KMS-11 (cell line): ENCODE data around the gene ZNF668.

Experiments
- H2AFZ ChIP-seq: fragments of 200-600 bp; sonication (generic); 2 replicates; pipeline ENCODE4 v1.6.1; 2016; ENCODE audit warnings: antibody characterized with exemption, mixed run types, low read depth
- H3K27ac ChIP-seq: fragments of 200-600 bp; sonication (generic); 2 replicates; pipeline ENCODE4 v1.6.1; 2016; ENCODE audit warnings: mild to moderate bottlenecking, mixed run types
- H3K27me3 ChIP-seq: fragments of 200-600 bp; sonication (generic); 2 replicates; pipeline ENCODE4 v1.6.1; 2017; ENCODE audit warnings: mild to moderate bottlenecking, low read depth, mixed run types, moderate library complexity; ENCODE audit not compliant: insufficient read depth
- H3K36me3 ChIP-seq: fragments of 200-600 bp; sonication (generic); 2 replicates; pipeline ENCODE4 v1.6.1; 2017; ENCODE audit warnings: mild to moderate bottlenecking, mixed run types; ENCODE audit not compliant: insufficient read depth
- H3K4me1 ChIP-seq: fragments of 200-600 bp; sonication (generic); 2 replicates; pipeline ENCODE4 v1.6.1; 2016; ENCODE audit warnings: mild to moderate bottlenecking, low read depth, mixed run types; ENCODE audit not compliant: poor library complexity, severe bottlenecking
- H3K4me2 ChIP-seq: fragments of 200-600 bp; sonication (generic); 2 replicates; pipeline ENCODE4 v1.7.0; 2016; ENCODE audit warnings: mild to moderate bottlenecking, mixed run types
- H3K4me3 ChIP-seq: fragments of 200-600 bp; sonication (generic); IDR thresholded peaks from 2 replicates; pipeline ENCODE4 v1.6.1; 2017; ENCODE audit warnings: low read depth, low read length, mixed read lengths; ENCODE audit not compliant: insufficient read depth
- H3K79me2 ChIP-seq: fragments of 200-600 bp; sonication (generic); 2 replicates; pipeline ENCODE4 v1.6.1; 2016; ENCODE audit warnings: low read depth, mixed run types; ENCODE audit not compliant: insufficient read depth
- H3K9ac ChIP-seq: fragments of 200-600 bp; sonication (generic); 2 replicates; pipeline ENCODE4 v1.6.1; 2016; ENCODE audit warnings: mild to moderate bottlenecking, mixed run types
- H4K20me1 ChIP-seq: fragments of 200-600 bp; sonication (generic); 2 replicates; pipeline ENCODE4 v1.6.1; 2016; ENCODE audit warnings: mild to moderate bottlenecking, mixed run types; ENCODE audit not compliant: insufficient read depth
- CTCF ChIP-seq: fragments of 200-600 bp; sonication (generic); conservative IDR thresholded peaks from 2 replicates; pipeline ENCODE4 v1.6.1; 2017; ENCODE audit warnings: low read depth, mild to moderate bottlenecking, antibody characterized with exemption, low read length, moderate library complexity, mixed read lengths

The ZNF668 gene

GRCh38 chr16:31083081-31083480 lies 9.0 kb upstream of the ZNF668 start:
- no peaks in the 10 kb centered on the region; the same call in 1 of the 2 replicates for H3K36me3 ChIP-seq
- no peak overlapping the region for H3K9ac ChIP-seq
- no peaks in the 10 kb centered on the region for H4K20me1 ChIP-seq

DNA sequence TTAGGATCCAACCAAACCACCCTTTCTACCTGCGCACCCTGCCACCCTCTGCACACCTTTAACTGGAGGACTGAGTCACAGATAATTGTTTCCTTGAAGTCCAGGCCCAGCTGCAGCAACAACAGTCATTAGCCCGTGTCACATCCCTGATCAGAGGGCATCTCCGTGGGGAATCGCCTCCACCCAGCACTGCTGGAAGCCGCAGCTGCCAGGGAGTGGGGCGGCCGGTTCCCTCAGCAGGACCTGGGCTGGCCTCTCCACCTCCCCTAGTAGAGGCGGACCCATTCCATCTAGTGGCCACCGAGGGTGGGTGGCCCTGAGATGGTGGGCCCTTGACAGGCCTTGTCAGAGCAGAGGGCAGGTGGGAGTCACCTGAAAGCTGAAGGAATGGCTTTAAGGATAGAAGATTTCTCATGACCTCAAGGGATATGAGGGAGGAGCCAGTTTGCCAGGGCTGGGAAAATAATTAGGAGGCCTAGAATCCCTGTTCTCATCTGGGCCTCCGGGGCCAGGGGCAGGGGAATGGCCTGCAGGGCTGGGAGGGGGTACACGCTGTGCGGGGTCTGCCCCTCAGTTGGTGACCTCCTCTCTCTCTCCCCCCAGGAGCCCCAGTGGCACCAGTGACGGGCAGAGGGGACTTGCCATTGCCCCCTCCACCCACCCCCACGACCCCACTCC lies 8.5 kb upstream of the ZNF668 start:
- Histone ChIP-seq H3K27me3 (no peaks in the 10 kb centered on the region), H3K27ac (no peak overlapping the region), H3K4me3 (no peak overlapping the region), H3K9ac (no peak overlapping the region), H3K4me1 (no peaks in the 10 kb centered on the region), H4K20me1 (no peaks in the 10 kb centered on the region), H3K4me2 (no peak overlapping the region), H3K36me3 (no peaks in the 10 kb centered on the region; the same call in 1 of the 2 replicates), H3K79me2 (peaks cover 8% of the 10 kb centered on the region; the same call in 1 of the 2 replicates), H2AFZ (no peak overlapping the region)
- no peak for TF ChIP-seq CTCF

More at GRCh38 chr16:31083081-31083480, 9.0 kb upstream of the ZNF668 start:
- H3K79me2 ChIP-seq = 0 out of 2 replicates have a peak, but pooled peaks cover 3% of the 10 kb centered on the region
- no peaks in the 10 kb centered on the region for H3K27me3 ChIP-seq
- no peak overlapping the region for H3K4me3 ChIP-seq
- H2AFZ ChIP-seq = no peak overlapping the region
- no peaks in the 10 kb centered on the region for H3K4me1 ChIP-seq
- H3K27ac ChIP-seq = no peak overlapping the region
- H3K4me2 ChIP-seq = no peak overlapping the region
- no peak for TF ChIP-seq CTCF

DNA sequence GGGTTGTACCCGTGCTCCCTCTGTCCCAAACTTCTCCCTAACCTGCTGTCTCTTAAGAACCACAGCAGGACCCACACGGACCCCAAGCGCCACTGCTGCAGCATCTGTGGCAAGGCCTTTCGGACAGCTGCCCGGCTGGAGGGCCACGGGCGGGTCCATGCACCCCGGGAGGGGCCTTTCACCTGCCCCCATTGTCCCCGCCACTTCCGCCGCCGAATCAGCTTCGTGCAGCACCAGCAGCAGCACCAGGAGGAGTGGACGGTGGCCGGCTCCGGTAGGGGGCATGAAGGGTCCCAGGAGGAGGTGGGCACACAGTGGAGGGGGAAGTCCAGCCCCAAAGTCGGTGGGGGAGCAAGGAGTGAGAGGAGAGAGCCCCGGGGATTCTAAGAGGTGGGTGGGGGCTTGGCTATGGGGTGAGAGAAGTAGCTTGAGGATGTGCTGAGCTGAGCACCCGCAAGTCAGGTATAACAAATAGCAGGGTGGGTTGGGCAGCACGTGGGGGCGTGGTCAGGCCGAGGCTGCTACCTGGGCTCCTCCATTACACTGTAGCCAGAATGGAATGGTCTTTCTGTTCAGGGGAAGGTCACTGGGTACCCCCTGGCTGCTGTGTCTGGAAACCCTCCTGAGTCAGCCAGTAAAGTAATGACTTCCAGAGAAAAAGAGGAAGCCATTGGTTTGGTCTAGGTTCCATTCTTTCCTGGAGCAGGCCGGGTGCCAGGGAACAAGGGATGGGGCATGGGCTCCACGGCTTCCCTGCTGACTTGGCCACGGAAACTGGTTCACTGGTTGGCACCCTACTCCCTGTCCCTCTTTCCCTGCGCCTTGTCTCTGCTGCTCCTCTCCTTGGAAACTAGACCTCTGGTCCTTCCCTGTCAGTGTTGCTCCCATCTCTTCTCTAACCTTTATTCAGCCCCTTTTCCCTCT lies 7.7 kb upstream of the ZNF668 start:
- Histone ChIP-seq H3K4me2 (no peak overlapping the region), H3K4me3 (no peak overlapping the region), H3K27ac (no peak overlapping the region), H4K20me1 (no peaks in the 10 kb centered on the region), H3K4me1 (no peaks in the 10 kb centered on the region), H3K36me3 (no peaks in the 10 kb centered on the region; the same call in 1 of the 2 replicates), H3K27me3 (no peaks in the 10 kb centered on the region), H3K9ac (no peak overlapping the region), H2AFZ (no peak overlapping the region), H3K79me2 (peaks cover 16% of the 10 kb centered on the region; the same call in 1 of the 2 replicates)
- TF ChIP-seq CTCF = no peak

DNA sequence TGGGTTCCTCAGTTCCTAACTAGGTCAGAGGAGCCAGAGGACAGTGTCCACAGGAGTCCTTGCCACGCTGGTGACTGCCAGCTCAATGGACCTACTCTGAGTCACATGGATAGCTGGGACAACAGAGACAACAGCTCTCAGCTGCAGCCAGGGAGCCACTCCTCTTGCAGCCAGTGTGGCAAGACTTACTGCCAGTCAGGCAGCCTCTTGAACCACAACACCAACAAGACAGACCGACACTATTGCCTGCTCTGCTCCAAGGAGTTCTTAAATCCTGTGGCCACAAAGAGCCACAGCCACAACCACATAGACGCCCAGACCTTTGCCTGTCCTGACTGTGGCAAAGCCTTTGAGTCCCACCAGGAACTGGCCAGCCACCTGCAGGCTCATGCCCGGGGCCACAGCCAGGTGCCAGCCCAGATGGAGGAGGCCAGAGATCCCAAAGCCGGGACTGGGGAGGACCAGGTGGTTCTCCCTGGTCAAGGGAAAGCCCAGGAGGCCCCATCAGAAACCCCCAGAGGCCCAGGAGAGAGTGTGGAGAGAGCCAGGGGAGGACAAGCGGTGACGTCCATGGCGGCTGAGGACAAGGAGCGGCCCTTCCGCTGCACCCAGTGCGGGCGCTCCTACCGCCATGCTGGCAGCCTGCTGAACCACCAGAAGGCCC lies 6.8 kb upstream of the ZNF668 start:
- H4K20me1 ChIP-seq = no peaks in the 10 kb centered on the region
- peaks cover 24% of the 10 kb centered on the region; the same call in 1 of the 2 replicates for H3K79me2 ChIP-seq
- TF ChIP-seq CTCF = no peak
- no peaks in the 10 kb centered on the region for H3K27me3 ChIP-seq
- H3K27ac ChIP-seq = no peak overlapping the region
- H3K4me3 ChIP-seq = no peak overlapping the region
- no peak overlapping the region for H3K9ac ChIP-seq
- H3K36me3 ChIP-seq = no peaks in the 10 kb centered on the region; the same call in 1 of the 2 replicates
- no peak overlapping the region for H3K4me2 ChIP-seq
- H2AFZ ChIP-seq = no peak overlapping the region
- H3K4me1 ChIP-seq = no peaks in the 10 kb centered on the region
